ENCODE data around the gene EGFR. TPM values are rescaled to one million over a fixed set of nuclear protein-coding genes. Genes with fewer than 3 reads are reported as not detected.

Gene EGFR
- polyA plus RNA-seq, 1 of the 3 experiments (the other 2 are of a cell fraction), result 37.6 TPM

DNA sequence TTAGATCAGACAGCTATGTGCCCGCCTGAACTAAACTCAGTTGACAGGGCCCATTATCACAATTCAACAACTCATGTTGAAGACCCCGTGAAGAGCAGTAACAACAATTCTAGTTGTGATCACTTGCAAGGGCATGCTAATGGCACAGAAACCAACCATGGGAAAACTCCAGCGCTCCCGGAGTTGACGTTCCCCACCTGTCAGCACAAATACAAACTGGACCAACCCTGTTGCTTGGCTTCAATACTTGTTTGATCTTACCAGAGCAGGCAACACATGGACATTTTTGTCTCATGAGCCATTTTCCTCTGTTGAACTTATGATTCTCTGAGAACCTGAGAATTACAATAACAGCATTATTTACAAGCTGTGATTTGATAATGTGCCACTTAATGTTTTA, 227.4 kb downstream of the EGFR start:
- H3K4me2 ChIP-seq, result 0 out of 2 replicates have a peak overlapping the region, but pooled peaks have one; percentile 7

DNA sequence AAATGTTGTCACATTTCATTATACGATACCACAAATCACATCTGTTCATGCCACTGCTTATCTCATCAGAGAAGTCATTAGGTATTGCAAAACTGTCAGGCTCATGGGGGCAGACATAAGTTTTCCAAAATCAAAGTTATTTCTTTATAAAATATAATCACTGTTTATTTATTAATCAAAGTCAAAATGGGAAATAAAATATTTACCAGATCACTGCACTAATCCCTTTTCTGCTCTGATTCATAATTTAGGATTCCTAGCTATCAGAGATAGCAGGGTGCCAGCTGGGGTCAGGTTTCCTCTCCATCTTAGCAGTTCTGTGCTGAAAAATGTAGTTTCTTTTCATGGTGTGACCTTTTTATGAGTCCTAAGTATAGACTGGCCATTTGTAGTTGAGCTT, 228.6 kb downstream of the EGFR start:
- no peaks in the 10 kb centered on the region for H3K27me3 ChIP-seq (ENCODE audit: insufficient read depth)
- WGBS (ENCODE audit: low lambda C conversion rate), result 63% methylated on average over 1 of the region's 1 CpG
- DNase-seq, result no peak
- no peaks in the 10 kb centered on the region for H3F3A ChIP-seq (replicated peaks; ENCODE audit: insufficient read depth)
- no peaks in the 10 kb centered on the region for H4K20me1 ChIP-seq (ENCODE audit: insufficient read depth)
- no peaks in the 10 kb centered on the region for H3K36me3 ChIP-seq (replicated peaks in 1 of 2; ENCODE audit: control insufficient read depth in 1 of 2, insufficient read depth in 2 of 2, low read length in 1 of 2)
- no peak overlapping the region for H3K4me3 ChIP-seq (ENCODE audit: low read depth in 2 of 2, low read length in 1 of 2)
- no peaks in the 10 kb centered on the region for H3K9me3 ChIP-seq
- POLR2A ChIA-PET, result no interaction called here
- H2AFZ ChIP-seq (ENCODE audit: low read depth), result no peak overlapping the region
- no peak overlapping the region for H3K9ac ChIP-seq
- peak overlapping the region; percentile 26 to 55; a peak in 2 of 4 replicates for H3K27ac ChIP-seq (ENCODE audit: low read depth in 2 of 2, low read length in 1 of 2)
- H3K9me2 ChIP-seq, result no peaks in the 10 kb centered on the region
- peak overlapping the region; percentile 28; the same call in 1 of the 2 replicates for H3K4me2 ChIP-seq
- CTCF ChIA-PET, result interaction anchor here (0.9 to 16.7 kb wide), 3 partner anchors 7 to 463 kb away, joined by 3 to 1068 read pairs (median 104); no protein-coding TSS in a partner anchor
- H3K79me2 ChIP-seq (ENCODE audit: insufficient read depth), result no peaks in the 10 kb centered on the region
- peaks cover 7 to 14% of the 10 kb centered on the region in 2 experiments for H3K4me1 ChIP-seq (ENCODE audit: control insufficient read depth in 1 of 2, insufficient read depth in 2 of 2, low read depth in 1 of 2, low read length in 1 of 2)
- TF ChIP-seq, protein P1, sequence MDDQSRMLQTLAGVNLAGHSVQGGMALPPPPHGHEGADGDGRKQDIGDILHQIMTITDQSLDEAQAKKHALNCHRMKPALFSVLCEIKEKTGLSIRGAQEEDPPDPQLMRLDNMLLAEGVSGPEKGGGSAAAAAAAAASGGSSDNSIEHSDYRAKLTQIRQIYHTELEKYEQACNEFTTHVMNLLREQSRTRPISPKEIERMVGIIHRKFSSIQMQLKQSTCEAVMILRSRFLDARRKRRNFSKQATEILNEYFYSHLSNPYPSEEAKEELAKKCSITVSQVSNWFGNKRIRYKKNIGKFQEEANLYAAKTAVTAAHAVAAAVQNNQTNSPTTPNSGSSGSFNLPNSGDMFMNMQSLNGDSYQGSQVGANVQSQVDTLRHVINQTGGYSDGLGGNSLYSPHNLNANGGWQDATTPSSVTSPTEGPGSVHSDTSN (IDR thresholded peaks at IDR 0.05), result peak; percentile 88
- TF ChIP-seq, protein P2, sequence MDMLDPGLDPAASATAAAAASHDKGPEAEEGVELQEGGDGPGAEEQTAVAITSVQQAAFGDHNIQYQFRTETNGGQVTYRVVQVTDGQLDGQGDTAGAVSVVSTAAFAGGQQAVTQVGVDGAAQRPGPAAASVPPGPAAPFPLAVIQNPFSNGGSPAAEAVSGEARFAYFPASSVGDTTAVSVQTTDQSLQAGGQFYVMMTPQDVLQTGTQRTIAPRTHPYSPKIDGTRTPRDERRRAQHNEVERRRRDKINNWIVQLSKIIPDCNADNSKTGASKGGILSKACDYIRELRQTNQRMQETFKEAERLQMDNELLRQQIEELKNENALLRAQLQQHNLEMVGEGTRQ (IDR thresholded peaks at IDR 0.05; ENCODE audit: borderline replicate concordance, low read depth, low read length), result no peak
- TF ChIP-seq RXRA (IDR thresholded peaks at IDR 0.05; ENCODE audit: borderline replicate concordance, low read depth), result 0 out of 2 replicates have a peak, but pooled peaks have one; percentile 9
- TF ChIP-seq, protein P3, sequence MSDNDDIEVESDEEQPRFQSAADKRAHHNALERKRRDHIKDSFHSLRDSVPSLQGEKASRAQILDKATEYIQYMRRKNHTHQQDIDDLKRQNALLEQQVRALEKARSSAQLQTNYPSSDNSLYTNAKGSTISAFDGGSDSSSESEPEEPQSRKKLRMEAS (IDR thresholded peaks at IDR 0.05; ENCODE audit: low read depth), result no peak
- peak; percentile 87 for TF ChIP-seq TCF12 (IDR thresholded peaks at IDR 0.05)
- TF ChIP-seq FOSL2 (IDR thresholded peaks at IDR 0.05; ENCODE audit: borderline replicate concordance, low read depth), result peak; percentile 63; the same call in 1 of the 2 replicates
- TF ChIP-seq EP300 (IDR thresholded peaks at IDR 0.05; ENCODE audit: borderline replicate concordance in 1 of 2, low read depth in 1 of 2, low read length in 1 of 2), result peak; percentile 45 to 67; a peak in 3 of 4 replicates
- peak; percentile 66; the same call in 1 of the 2 replicates for TF ChIP-seq NFIC (IDR thresholded peaks at IDR 0.05; ENCODE audit: borderline replicate concordance)
- TF ChIP-seq FOXJ3 (CRISPR knock-in tag; IDR thresholded peaks at IDR 0.05), result no peak
- peak; percentile 71; the same call in 1 of the 2 replicates for TF ChIP-seq TEAD4 (IDR thresholded peaks at IDR 0.05; ENCODE audit: borderline replicate concordance, insufficient read depth)
- peak; percentile 68 for TF ChIP-seq JUND (IDR thresholded peaks at IDR 0.05)
- 0 out of 2 replicates have a peak, but pooled peaks have one; percentile 22 for TF ChIP-seq POLR2AphosphoS5 (IDR thresholded peaks at IDR 0.05; ENCODE audit: low read depth, low read length)
- TF ChIP-seq, protein P4, sequence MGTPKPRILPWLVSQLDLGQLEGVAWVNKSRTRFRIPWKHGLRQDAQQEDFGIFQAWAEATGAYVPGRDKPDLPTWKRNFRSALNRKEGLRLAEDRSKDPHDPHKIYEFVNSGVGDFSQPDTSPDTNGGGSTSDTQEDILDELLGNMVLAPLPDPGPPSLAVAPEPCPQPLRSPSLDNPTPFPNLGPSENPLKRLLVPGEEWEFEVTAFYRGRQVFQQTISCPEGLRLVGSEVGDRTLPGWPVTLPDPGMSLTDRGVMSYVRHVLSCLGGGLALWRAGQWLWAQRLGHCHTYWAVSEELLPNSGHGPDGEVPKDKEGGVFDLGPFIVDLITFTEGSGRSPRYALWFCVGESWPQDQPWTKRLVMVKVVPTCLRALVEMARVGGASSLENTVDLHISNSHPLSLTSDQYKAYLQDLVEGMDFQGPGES (IDR thresholded peaks at IDR 0.05; ENCODE audit: low read depth, low read length), result no peak

More for the DNA sequence above, 227.4 kb downstream of the EGFR start:
- CTCF ChIA-PET, result interaction anchor here (0.8 to 16.7 kb wide), 3 partner anchors 8 to 462 kb away, joined by 3 to 1068 read pairs (median 104); no protein-coding TSS in a partner anchor
- DNase-seq, result no peak
- H3K9ac ChIP-seq, result no peak overlapping the region
- POLR2A ChIA-PET, result no interaction called here
- WGBS (ENCODE audit: low lambda C conversion rate), result 98% methylated on average over 5 of the region's 5 CpGs
- no peaks in the 10 kb centered on the region for H3F3A ChIP-seq (replicated peaks; ENCODE audit: insufficient read depth)
- no peak overlapping the region for H3K4me3 ChIP-seq (ENCODE audit: low read depth in 2 of 2, low read length in 1 of 2)
- H3K4me1 ChIP-seq (ENCODE audit: control insufficient read depth in 1 of 2, insufficient read depth in 2 of 2, low read depth in 1 of 2, low read length in 1 of 2), result peaks cover 14 to 15% of the 10 kb centered on the region in 2 experiments
- no peak overlapping the region for H2AFZ ChIP-seq (ENCODE audit: low read depth)
- H3K27ac ChIP-seq (ENCODE audit: low read depth in 2 of 2, low read length in 1 of 2), result no peak overlapping the region
- no peaks in the 10 kb centered on the region for H3K36me3 ChIP-seq (replicated peaks in 1 of 2; ENCODE audit: control insufficient read depth in 1 of 2, insufficient read depth in 2 of 2, low read length in 1 of 2)
- no peaks in the 10 kb centered on the region for H3K9me2 ChIP-seq
- no peaks in the 10 kb centered on the region for H3K27me3 ChIP-seq (ENCODE audit: insufficient read depth)
- H3K9me3 ChIP-seq, result no peaks in the 10 kb centered on the region
- no peaks in the 10 kb centered on the region for H4K20me1 ChIP-seq (ENCODE audit: insufficient read depth)
- no peaks in the 10 kb centered on the region for H3K79me2 ChIP-seq (ENCODE audit: insufficient read depth)
- no peak for TF ChIP-seq RAD21 (IDR thresholded peaks at IDR 0.05; ENCODE audit: low read length)
- no peak for TF ChIP-seq FOXJ3 (CRISPR knock-in tag; IDR thresholded peaks at IDR 0.05)
- TF ChIP-seq CHD2 (IDR thresholded peaks at IDR 0.05; ENCODE audit: low read length, partially characterized antibody), result no peak
- no peak; the same call in 1 of the 2 replicates for TF ChIP-seq FOSL2 (IDR thresholded peaks at IDR 0.05; ENCODE audit: borderline replicate concordance, low read depth)
- TF ChIP-seq RCOR1 (IDR thresholded peaks at IDR 0.05; ENCODE audit: low read length), result no peak
- no peak for TF ChIP-seq RFX5 (IDR thresholded peaks at IDR 0.05; ENCODE audit: low read length)
- TF ChIP-seq TEAD4 (IDR thresholded peaks at IDR 0.05; ENCODE audit: borderline replicate concordance, insufficient read depth), result no peak
- TF ChIP-seq, protein P2 (IDR thresholded peaks at IDR 0.05; ENCODE audit: borderline replicate concordance, low read depth, low read length), result no peak
- TF ChIP-seq, protein P1 (IDR thresholded peaks at IDR 0.05), result no peak
- TF ChIP-seq GABPA (IDR thresholded peaks at IDR 0.05; ENCODE audit: low read depth), result no peak
- TF ChIP-seq, protein P4 (IDR thresholded peaks at IDR 0.05; ENCODE audit: low read depth, low read length), result no peak
- no peak for TF ChIP-seq MEF2A (IDR thresholded peaks at IDR 0.05; ENCODE audit: borderline replicate concordance, low read depth)

Measured in SK-N-SH (cell line).